ENCODE measurements around the gene PGBD1. TPM values are rescaled to one million over a fixed set of nuclear protein-coding genes. Genes with fewer than 3 reads are reported as not detected.
A peak's percentile ranks its signal among the peaks of the same experiment; 100 is the strongest.

The PGBD1 gene
- total and polyA plus RNA-seq, 2 of the 13 experiments (the other 11 are each of a cell fraction or from before 2014, with no cell fraction given): 3.6 to 6.9 TPM

GRCh38 chr6:28266962-28267694 is 14.2 kb upstream of the PGBD1 start, which contains the start of gene ZSCAN26 (continued):
- TF ChIP-seq, protein P1, sequence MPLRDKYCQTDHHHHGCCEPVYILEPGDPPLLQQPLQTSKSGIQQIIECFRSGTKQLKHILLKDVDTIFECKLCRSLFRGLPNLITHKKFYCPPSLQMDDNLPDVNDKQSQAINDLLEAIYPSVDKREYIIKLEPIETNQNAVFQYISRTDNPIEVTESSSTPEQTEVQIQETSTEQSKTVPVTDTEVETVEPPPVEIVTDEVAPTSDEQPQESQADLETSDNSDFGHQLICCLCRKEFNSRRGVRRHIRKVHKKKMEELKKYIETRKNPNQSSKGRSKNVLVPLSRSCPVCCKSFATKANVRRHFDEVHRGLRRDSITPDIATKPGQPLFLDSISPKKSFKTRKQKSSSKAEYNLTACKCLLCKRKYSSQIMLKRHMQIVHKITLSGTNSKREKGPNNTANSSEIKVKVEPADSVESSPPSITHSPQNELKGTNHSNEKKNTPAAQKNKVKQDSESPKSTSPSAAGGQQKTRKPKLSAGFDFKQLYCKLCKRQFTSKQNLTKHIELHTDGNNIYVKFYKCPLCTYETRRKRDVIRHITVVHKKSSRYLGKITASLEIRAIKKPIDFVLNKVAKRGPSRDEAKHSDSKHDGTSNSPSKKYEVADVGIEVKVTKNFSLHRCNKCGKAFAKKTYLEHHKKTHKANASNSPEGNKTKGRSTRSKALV (CRISPR knock-in tag; IDR thresholded peaks at IDR 0.05): 0 out of 2 replicates have a peak, but pooled peaks have one; percentile 71
- TF ChIP-seq ZNF782 (CRISPR knock-in tag; IDR thresholded peaks at IDR 0.05; ENCODE audit: borderline replicate concordance) (peak; percentile 87; the same call in 1 of the 2 replicates), ZNF256 (CRISPR knock-in tag; conservative IDR thresholded peaks at IDR 0.05) (no peak; the same call in 1 of the 2 replicates), THAP9 (CRISPR knock-in tag; IDR thresholded peaks at IDR 0.05; ENCODE audit: borderline replicate concordance) (peak; percentile 90), CEBPG (CRISPR knock-in tag; IDR thresholded peaks at IDR 0.05) (peak; percentile 46), WIZ (CRISPR knock-in tag; IDR thresholded peaks at IDR 0.05) (no peak; the same call in 1 of the 2 replicates), SRSF1 (optimal IDR thresholded peaks at IDR 0.05; ENCODE audit: low read depth, low read length) (peak; percentile 85)

Measured in HepG2 (cell line).